GM15510 (cell line): Measurements from ENCODE around the gene NFKBIE.

Experiments
- POLR2A ChIP-seq: IDR thresholded peaks from 3 replicates; pipeline ENCODE4 v1.6.1; 2011; ENCODE audit warnings: borderline replicate concordance; ENCODE audit not compliant: insufficient read length; ENCODE audit errors: extremely low read depth

NFKBIE gene

DNA sequence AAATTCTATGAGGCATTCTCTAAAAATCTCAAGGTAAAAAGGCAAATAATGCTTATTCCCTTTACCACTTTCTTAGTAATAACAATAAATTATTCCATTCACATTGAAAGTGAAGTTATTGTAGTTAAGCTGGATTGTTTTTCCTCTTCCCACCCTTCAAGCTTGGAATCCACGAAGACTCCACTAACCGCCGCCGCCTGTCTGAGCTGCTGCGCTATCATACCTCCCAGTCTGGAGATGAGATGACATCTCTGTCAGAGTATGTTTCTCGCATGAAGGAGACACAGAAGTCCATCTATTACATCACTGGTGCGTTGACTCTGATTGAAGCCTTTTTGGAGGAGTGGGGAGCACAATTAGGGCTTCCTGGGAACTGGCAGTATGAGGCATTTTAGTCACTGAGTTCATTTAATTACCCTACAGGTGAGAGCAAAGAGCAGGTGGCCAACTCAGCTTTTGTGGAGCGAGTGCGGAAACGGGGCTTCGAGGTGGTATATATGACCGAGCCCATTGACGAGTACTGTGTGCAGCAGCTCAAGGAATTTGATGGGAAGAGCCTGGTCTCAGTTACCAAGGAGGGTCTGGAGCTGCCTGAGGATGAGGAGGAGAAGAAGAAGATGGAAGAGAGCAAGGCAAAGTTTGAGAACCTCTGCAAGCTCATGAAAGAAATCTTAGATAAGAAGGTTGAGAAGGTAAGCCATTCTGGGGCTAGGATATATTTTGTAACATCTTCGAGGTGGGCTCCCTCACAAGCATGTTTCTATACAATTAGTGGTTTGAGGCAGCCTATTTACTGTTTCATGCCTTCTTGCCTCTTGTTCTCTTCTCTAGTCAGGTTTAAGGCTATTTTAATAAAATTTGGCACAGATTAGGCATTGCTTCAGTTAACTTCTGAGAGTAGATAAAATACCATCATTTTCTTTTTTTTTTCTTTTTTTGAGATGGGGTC lies 13.5 kb downstream of the NFKBIE start:
- no peak for TF ChIP-seq POLR2A

DNA sequence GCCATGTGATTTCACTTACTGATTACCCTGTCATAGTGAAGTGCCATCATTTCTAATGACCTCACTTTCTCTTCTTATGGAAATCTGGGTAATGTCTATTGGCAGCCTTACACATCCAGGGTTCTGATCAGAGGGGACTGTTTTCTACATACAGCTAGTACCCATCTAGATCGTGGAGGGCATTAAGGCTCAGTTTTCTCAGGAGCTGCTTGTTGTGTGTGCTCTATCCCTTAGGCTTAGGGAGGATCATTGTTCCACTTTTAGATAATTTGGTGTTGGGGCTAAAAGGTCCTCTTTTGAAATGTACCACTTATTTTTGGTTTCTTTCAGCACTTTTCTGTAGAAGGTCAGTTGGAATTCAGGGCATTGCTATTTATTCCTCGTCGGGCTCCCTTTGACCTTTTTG lies 14.6 kb downstream of the NFKBIE start:
- no peak for TF ChIP-seq POLR2A

DNA sequence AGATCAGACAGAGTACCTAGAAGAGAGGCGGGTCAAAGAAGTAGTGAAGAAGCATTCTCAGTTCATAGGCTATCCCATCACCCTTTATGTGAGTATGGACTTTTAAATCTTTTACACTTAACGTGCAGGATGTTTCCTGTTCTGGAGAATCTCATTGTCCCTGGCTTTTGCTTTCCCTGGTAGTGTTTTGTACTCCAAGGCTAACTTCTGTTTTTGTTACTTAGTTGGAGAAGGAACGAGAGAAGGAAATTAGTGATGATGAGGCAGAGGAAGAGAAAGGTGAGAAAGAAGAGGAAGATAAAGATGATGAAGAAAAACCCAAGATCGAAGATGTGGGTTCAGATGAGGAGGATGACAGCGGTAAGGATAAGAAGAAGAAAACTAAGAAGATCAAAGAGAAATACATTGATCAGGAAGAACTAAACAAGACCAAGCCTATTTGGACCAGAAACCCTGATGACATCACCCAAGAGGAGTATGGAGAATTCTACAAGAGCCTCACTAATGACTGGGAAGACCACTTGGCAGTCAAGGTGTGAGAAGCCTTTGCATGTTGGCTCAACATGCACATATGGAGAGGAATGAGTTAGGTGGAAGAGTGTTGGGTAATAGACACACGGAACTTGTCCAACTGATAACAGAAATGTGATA lies 15.2 kb downstream of the NFKBIE start:
- TF ChIP-seq POLR2A = no peak

DNA sequence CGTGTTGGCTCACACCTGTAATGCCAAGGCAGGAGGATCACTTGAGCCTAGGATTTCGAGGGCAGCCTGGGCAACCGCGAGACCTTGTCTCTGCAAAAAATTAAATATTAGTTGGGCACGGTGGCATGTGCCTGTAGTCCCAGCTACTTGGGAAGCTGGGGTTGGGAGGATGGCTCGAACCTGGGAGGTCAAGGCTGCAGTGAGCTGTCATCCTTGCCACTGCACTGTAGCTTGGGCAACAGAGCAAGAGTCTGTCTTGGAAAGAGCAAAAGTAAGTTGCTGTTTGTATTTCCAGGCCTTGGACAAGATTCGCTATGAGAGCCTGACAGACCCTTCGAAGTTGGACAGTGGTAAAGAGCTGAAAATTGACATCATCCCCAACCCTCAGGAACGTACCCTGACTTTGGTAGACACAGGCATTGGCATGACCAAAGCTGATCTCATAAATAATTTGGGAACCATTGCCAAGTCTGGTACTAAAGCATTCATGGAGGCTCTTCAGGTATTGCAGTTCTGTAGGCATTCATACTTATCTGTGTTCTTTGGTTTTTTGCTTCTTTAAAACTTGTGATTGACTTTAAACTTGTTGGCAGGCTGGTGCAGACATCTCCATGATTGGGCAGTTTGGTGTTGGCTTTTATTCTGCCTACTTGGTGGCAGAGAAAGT lies 16.1 kb downstream of the NFKBIE start:
- TF ChIP-seq POLR2A = no peak

DNA sequence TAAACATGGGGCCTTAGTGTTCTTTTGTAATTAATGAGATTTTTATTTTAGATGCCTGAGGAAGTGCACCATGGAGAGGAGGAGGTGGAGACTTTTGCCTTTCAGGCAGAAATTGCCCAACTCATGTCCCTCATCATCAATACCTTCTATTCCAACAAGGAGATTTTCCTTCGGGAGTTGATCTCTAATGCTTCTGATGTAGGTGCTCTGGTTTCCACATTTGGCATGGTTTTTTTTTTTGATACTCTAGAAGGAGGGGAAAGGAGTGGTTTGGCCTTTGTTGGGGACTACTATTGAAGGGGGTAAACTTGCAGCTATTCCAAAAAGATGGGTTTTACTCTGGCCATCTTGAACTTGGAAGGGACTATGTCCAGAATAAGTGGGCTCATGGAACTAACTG lies 16.8 kb downstream of the NFKBIE start:
- TF ChIP-seq POLR2A = no peak

DNA sequence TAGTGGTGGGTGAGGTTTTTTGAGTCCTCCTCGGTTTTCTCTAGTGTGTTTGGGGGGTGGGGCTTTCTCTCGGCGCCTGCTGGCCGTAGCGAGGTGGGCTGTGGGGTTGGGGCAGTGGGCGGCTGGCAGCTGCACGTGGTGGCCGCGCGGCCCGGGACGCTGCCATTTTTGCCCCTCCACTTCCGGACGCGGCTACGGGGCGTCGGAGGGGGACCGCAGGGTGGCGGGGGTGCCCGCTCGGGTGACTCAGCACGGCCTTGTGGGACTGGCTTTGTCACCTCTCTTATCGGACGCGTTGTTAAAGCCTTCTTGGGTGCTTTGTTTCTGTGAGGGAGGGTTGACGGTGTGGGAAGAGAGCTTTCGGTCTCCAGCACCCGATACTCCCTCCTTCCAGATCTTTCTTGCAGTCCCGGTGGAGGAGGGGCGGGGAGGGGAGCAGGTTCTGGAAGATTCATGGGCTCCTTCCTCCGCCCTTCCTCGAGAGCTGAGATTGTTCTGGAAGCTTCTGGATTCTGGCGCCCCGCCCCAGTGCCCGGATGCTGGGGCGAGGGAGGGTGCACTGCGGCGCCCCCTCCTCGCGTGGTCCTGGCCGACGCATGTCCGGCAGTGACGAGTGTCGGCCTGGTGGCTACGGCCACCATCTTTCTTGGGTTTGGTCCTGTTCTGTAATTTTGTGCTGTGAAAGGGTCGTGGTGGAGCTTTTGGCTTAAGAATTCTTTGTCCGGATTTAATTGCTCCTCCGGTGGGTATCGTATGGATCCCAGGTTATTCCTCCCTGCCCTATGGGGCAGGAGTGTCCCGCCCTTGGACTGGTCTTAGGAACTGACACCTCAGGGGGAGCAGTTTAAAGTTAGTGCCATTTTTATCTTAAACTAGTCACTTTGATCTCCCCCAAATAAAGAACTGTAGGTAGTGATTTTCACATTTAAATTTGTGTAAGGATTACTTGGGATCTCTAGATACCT lies 17.7 kb downstream of the NFKBIE start:
- TF ChIP-seq POLR2A = no peak

DNA sequence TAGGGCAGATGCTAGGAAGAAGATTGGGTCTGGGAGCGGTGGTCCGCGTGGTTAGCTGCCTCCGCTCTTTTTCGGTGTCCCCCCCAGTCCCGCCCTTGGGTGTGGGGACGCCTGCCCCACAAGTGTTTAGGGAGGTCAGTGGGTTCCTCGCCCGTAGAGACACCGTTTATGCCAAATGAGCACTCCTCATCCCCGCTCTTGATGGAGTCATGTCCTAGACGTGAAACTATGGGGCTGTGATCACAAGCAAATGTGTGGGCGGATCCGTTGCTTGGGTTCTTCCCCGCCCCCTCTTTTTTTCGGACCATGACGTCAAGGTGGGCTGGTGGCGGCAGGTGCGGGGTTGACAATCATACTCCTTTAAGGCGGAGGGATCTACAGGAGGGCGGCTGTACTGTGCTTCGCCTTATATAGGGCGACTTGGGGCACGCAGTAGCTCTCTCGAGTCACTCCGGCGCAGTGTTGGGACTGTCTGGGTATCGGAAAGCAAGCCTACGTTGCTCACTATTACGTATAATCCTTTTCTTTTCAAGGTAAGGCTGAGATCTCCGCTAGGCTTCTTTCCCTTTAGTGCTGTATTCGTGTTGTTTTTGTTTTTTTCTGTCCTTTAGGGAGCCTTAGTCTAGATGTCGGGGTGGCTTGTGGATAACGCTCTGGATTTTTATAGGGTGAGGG lies 18.6 kb downstream of the NFKBIE start, which contains the start of gene HSP90AB1:
Gene HSP90AB1, plus strand, starts transcription at position 439 of the 675 bp plus-strand sequence. CDS start 1,529 bp downstream, outside the sequence.
- TF ChIP-seq POLR2A = peak; percentile 100

DNA sequence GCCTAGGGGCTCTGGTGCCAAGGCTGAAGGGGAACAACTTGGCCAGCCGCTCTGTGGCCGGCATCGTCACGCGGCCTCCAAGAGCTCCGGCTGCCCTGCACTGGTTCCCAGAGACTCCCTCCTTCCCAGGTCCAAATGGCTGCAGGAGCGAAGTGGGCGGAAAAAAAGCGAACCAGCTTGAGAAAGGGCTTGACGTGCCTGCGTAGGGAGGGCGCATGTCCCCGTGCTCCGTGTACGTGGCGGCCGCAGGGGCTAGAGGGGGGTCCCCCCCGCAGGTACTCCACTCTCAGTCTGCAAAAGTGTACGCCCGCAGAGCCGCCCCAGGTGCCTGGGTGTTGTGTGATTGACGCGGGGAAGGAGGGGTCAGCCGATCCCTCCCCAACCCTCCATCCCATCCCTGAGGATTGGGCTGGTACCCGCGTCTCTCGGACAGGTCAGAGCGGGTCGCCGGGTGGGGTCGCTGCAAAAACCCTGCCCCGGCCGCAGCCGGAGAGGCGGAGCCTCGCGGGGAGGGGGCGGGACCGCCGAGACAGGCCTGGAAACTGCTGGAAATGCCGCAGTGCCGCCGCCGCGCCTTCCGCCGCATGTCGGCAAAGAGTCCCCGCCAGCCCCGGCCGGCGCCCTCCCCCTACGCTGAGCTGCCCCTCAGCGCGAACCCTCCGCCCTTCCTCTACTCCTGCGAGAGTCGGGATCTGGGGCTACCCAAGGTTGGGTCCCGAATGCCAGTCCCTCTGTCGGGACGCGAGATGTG lies 19.3 kb downstream of the NFKBIE start:
- peak; percentile 16 for TF ChIP-seq POLR2A

DNA sequence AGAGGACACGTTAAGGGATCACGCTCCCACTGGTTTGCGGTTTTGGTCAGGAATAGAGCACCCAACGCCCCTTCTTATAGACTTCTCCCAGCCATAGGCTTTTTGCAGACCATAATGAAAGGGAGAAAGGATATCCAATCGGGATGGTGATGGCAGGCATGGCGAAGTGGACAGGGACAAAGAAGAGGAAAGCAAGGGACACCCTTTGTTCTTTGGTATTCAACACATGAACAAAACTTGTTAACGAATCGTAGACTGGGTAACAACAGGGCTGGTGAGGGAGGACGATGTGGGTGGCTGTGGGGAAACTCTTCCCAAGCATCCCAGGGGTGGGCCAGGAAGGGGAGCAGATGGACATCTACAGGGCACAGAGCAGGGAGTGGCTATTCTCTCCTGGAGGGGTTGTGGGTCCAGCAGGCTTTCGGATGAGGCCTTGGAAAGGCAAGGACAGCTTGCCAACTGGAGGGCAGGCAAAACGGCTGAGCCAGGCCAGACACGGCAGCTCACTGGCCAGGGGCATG lies 19.9 kb downstream of the NFKBIE start:
- TF ChIP-seq POLR2A = no peak

DNA sequence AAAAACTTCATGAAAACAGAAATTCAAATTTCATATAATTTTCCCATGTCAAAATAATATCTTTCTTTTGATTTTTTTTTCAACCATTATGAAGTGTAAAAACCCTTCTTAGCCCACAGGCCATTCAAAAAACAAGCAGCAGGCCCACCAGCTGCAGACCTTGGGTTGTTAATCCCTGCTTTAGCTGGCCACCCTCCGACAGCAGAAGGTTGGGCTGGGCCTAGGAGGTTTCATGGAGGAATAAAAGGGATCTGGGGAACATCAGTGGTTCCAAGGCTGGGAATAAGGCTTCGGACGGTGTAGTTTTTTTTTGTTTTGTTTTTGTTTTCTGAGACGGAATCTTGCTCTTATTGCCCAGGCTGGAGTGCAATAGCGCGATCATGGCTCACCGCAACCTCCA lies 22.0 kb downstream of the NFKBIE start:
- no peak for TF ChIP-seq POLR2A

DNA sequence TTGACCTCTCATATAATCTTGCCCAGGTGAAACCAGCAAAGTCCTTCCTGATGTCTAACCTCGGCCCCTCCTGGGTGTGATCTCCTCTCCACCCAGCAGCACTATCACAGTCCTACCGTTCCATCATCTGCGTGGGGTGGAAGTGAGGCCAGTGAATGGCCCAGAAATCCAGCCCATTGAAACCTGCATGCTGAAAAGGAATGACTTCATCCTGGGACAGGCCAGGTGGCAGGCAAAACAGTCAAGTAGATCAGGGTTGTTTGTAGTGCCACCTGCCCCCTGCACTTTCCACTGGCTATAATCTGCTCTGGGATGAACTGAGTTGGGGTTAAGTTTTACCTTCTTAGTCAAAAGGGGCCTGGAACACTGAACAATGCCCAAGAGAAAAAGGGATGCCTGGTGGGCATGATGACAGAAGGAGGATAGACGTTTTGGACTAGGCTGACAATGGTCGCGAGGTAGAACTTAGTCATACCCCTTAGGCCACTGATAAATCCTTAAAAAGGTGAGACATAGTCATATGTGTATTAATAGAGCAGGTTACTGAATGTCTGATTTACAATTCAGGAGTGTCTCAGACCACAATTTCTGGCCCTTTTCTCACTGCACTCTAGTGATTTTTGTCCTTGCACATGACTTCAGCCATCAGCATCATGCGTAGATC lies 26.5 kb downstream of the NFKBIE start:
- no peak for TF ChIP-seq POLR2A

DNA sequence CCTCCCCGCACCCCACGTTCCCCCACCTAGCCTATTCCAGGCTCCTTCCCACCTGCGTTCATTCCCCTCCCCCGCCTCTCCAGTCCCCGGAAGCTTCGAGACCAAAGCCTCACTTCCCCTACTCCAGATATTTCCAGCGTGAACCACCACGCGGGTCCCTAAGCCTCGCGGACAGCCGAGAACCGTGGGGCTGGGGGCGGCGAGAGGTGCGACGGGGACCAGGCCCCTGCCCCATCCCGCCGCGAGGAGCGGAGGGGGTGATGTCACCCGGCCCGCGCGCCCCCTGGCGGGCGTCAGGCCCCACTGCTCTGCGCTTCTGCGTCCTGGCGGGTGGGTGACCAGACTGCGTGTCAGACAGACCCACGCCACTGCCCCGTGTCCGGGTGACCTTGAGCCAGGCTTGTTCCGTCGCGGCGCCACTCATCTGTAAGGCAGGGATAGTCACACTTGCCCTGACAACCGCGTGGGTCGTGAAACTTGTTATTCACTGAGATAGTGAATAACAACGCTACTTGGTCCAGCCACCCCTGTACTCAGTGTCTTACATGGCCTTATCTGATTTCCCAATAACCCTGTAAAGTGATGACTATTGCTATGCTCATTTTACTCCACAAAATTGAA lies 27.4 kb downstream of the NFKBIE start:
- TF ChIP-seq POLR2A = peak; percentile 52
